HCT116 (cell line): ENCODE data around the gene ENTHD1. TPM values are rescaled to one million over a fixed set of nuclear protein-coding genes. Genes with fewer than 3 reads are reported as not detected.

Experiments
- ATAC-seq: fragments of 200-7000 bp; cut with Tn5 transposase; 2 replicates; pipeline ENCODE4 v1.9.1; 2020; ENCODE audit warnings: mild to moderate bottlenecking, moderate library complexity
- BruUV-seq: library from RNA; stranded (reverse); fragments of 400-500 nt; replicated peaks from 2 replicates; lab custom pipeline; 2021; lab: Mats Ljungman, UMichigan
- CTCF ChIA-PET: fragments of 300-600 bp; sonication (Branson Sonifier 250); formaldehyde crosslinking; loops from one replicate; lab custom pipeline; 2021; ENCODE audit warnings: antibody characterized with exemption; lab: Charles Lee
- POLR2A ChIA-PET: fragments of 300-600, 350-600 bp; sonication (Branson Sonifier 250); formaldehyde crosslinking; loops from one replicate; lab custom pipeline; 2021; ENCODE audit warnings: antibody characterized with exemption; lab: Charles Lee
- RAD21 ChIA-PET, 2 experiments: fragments of 300-600 bp; sonication (Branson Sonifier 250); formaldehyde crosslinking; loops; one replicate each; lab custom pipeline; 2023; ENCODE audit warnings: low total read pairs in 2 of 2; ENCODE audit not compliant: uncharacterized antibody in 2 of 2, unreplicated experiment in 2 of 2, low non-redundant PET in 1 of 2; lab: Charles Lee
- DNase-seq: peaks from one replicate; pipeline ENCODE4 v3.0.0-alpha.2; 2010; ENCODE audit warnings: low read depth, low spot score
- H2AFZ ChIP-seq: fragments of 200-600 bp; shearing (Covaris generic), sonication (generic); 2 replicates; pipeline ENCODE4 v1.6.1; 2017; ENCODE audit warnings: low read depth, mixed run types, mixed read lengths, antibody characterized with exemption, low read length; ENCODE audit not compliant: poor library complexity, severe bottlenecking
- H3K27ac ChIP-seq: 2 replicates; pipeline ENCODE4 v1.5.1; 2012; ENCODE audit warnings: low read depth, low read length
- H3K27me3 ChIP-seq: fragments of 200-600 bp; sonication (generic); 2 replicates; pipeline ENCODE4 v1.6.1; 2016; ENCODE audit warnings: mixed run types, low read length, mixed read lengths; ENCODE audit not compliant: insufficient read depth
- H3K36me3 ChIP-seq, 2 experiments: fragments of 200-500 bp in 1 of 2; fragments of 200-600 bp in 1 of 2; sonication (Bioruptor generic) in 1 of 2; sonication (generic) in 1 of 2; 2 replicates each; pipeline versions ENCODE4 v1.5.1 to v1.6.1; 2014 to 2016; ENCODE audit warnings: low read length in 2 of 2, inconsistent platforms in 1 of 2, mixed read lengths in 1 of 2, mixed run types in 1 of 2; ENCODE audit not compliant: insufficient read depth in 2 of 2, control insufficient read depth in 1 of 2
- H3K4me1 ChIP-seq, 2 experiments: fragments of 200-600 bp in 1 of 2; sonication (generic) in 1 of 2; 2 replicates each; pipeline versions ENCODE4 v1.5.1 to v1.6.1; 2012 to 2017; ENCODE audit warnings: low read length in 2 of 2, inconsistent platforms in 1 of 2, mild to moderate bottlenecking in 1 of 2, mixed read lengths in 1 of 2, mixed run types in 1 of 2, moderate library complexity in 1 of 2; ENCODE audit not compliant: insufficient read depth in 2 of 2, control insufficient read depth in 1 of 2
- H3K4me2 ChIP-seq: fragments of 200-600 bp; sonication (generic); 2 replicates; pipeline ENCODE4 v1.6.1; 2017; ENCODE audit warnings: mixed run types, low read length, mixed read lengths
- H3K4me3 ChIP-seq, 2 experiments: fragments of 200-600 bp in 1 of 2; sonication (generic) in 1 of 2; replicated peaks in 1 of 2; 2 replicates each; pipeline ENCODE4 v1.5.1; 2011 to 2016; ENCODE audit warnings: low read length in 2 of 2, control low read depth in 1 of 2, low read depth in 1 of 2, mild to moderate bottlenecking in 1 of 2, mixed read lengths in 1 of 2, mixed run types in 1 of 2
- H3K79me2 ChIP-seq: fragments of 200-600 bp; sonication (generic); 2 replicates; pipeline ENCODE4 v1.6.1; 2017; ENCODE audit warnings: mild to moderate bottlenecking, mixed run types, low read length, moderate library complexity, mixed read lengths; ENCODE audit not compliant: insufficient read depth
- H3K9ac ChIP-seq: fragments of 200-600 bp; sonication (generic); 2 replicates; pipeline ENCODE4 v1.6.1; 2016; ENCODE audit warnings: low read length, mixed read lengths
- H3K9me2 ChIP-seq: fragments of 200-600 bp; sonication (generic), shearing (Covaris generic); 2 replicates; pipeline ENCODE4 v1.6.1; 2017; ENCODE audit warnings: mixed run types, mild to moderate bottlenecking, moderate library complexity; ENCODE audit not compliant: insufficient read depth
- H3K9me3 ChIP-seq, 2 experiments: fragments of 200-500 bp in 1 of 2; fragments of 200-600 bp in 1 of 2; sonication (Bioruptor generic) in 1 of 2; sonication (generic) in 1 of 2; 2 replicates each; pipeline ENCODE4 v1.6.1; 2014 to 2017; ENCODE audit warnings: low read length in 2 of 2, mixed read lengths in 2 of 2, inconsistent platforms in 1 of 2, low read depth in 1 of 2, mild to moderate bottlenecking in 1 of 2, mixed run types in 1 of 2, moderate library complexity in 1 of 2; ENCODE audit not compliant: control insufficient read depth in 1 of 2, insufficient read depth in 1 of 2
- H4K20me1 ChIP-seq: fragments of 200-600 bp; sonication (generic), shearing (Covaris generic); 2 replicates; pipeline ENCODE4 v1.6.1; 2017; ENCODE audit warnings: mixed run types, mild to moderate bottlenecking, moderate library complexity; ENCODE audit not compliant: insufficient read depth
- CBX3 ChIP-seq: IDR thresholded peaks from 2 replicates; pipeline ENCODE4 v1.6.1; 2012; ENCODE audit warnings: low read depth
- CEBPB ChIP-seq: IDR thresholded peaks from 2 replicates; pipeline ENCODE4 v1.6.1; 2012; ENCODE audit warnings: low read depth
- CTCF ChIP-seq, 3 experiments: fragments of 200-600 bp in 1 of 3; sonication (generic) in 1 of 3; IDR thresholded peaks in 2 of 3; conservative IDR thresholded peaks in 1 of 3; 2 replicates each; pipeline ENCODE4 v1.5.1; 2012 to 2017; ENCODE audit warnings: low read depth in 2 of 3, low read length in 2 of 3, antibody characterized with exemption in 1 of 3, borderline replicate concordance in 1 of 3, control low read depth in 1 of 3, mild to moderate bottlenecking in 1 of 3, mixed read lengths in 1 of 3, mixed run types in 1 of 3, moderate library complexity in 1 of 3; ENCODE audit not compliant: insufficient read depth in 1 of 3
- EGR1 ChIP-seq: IDR thresholded peaks from 2 replicates; pipeline ENCODE4 v1.6.1; 2012; ENCODE audit warnings: low read depth
- ELF1 ChIP-seq: IDR thresholded peaks from 2 replicates; pipeline ENCODE4 v1.6.1; 2012; ENCODE audit warnings: low read depth, borderline replicate concordance
- EZH2 ChIP-seq: fragments of 200-600 bp; sonication (generic); IDR thresholded peaks from 2 replicates; pipeline ENCODE4 v1.6.1; 2017; ENCODE audit warnings: antibody characterized with exemption, mixed run types
- JUND ChIP-seq: IDR thresholded peaks from 2 replicates; pipeline ENCODE4 v1.6.1; 2012
- POLR2AphosphoS5 ChIP-seq: IDR thresholded peaks from 2 replicates; pipeline ENCODE4 v1.6.1; 2011; ENCODE audit warnings: mild to moderate bottlenecking, low read depth, low read length, moderate library complexity
- RAD21 ChIP-seq: IDR thresholded peaks from 2 replicates; pipeline ENCODE4 v1.6.1; 2012; ENCODE audit warnings: low read depth, mild to moderate bottlenecking
- REST ChIP-seq: IDR thresholded peaks from 2 replicates; pipeline ENCODE4 v1.6.1; 2012; ENCODE audit warnings: low read depth
- SIN3A ChIP-seq: IDR thresholded peaks from 2 replicates; pipeline ENCODE4 v1.6.1; 2012; ENCODE audit warnings: low read depth
- SRF ChIP-seq: IDR thresholded peaks from 2 replicates; pipeline ENCODE4 v1.6.1; 2012; ENCODE audit warnings: low read depth
- YY1 ChIP-seq: IDR thresholded peaks from 2 replicates; pipeline ENCODE4 v1.6.1; 2011; ENCODE audit warnings: low read length, low read depth, moderate library complexity, mild to moderate bottlenecking; ENCODE audit not compliant: insufficient replicate concordance; ENCODE audit errors: extremely low read depth
- ZFX ChIP-seq: fragments of 450-650 bp; IDR thresholded peaks from 2 replicates; pipeline ENCODE4 v1.6.1; 2017
- ZNF274 ChIP-seq: fragments of 200-500 bp; sonication (Bioruptor generic); IDR thresholded peaks from 2 replicates; pipeline ENCODE4 v1.6.1; 2014; ENCODE audit warnings: mild to moderate bottlenecking, low read depth, low read length, inconsistent platforms
- intact Hi-C: fragments of 100-400 bp; cut with micrococcal nuclease; formaldehyde crosslinking; loops from 2 replicates; pipeline ENCODE4 v1.10.0; 2022
- total RNA-seq: library from RNA; stranded (reverse); gene quantifications from one replicate; pipeline ENCODE4 v1.2.1, GENCODE V29; 2021; ENCODE audit not compliant: unreplicated experiment
- TF ChIP-seq, protein P1 (sequence below): IDR thresholded peaks from 2 replicates; pipeline ENCODE4 v1.6.1; 2012

The ENTHD1 gene
- total RNA-seq, 1 experiment from 2014 or later, result not detected

- Histone ChIP-seq H3K4me1 (no peaks in the 10 kb centered on the region), H3K9me3 (no peaks in the 10 kb centered on the region), H3K79me2 (no peaks in the 10 kb centered on the region), H3K4me3 (no peak overlapping the region), H2AFZ (no peak overlapping the region), H3K27me3 (peaks cover 71% of the 10 kb centered on the region), H3K9ac (no peak overlapping the region), H3K27ac (no peak overlapping the region), H3K36me3 (no peaks in the 10 kb centered on the region), H4K20me1 (no peaks in the 10 kb centered on the region), H3K9me2 (no peaks in the 10 kb centered on the region), H3K4me2 (no peak overlapping the region)
- TF ChIP-seq CEBPB, result no peak
- TF ChIP-seq, protein P1, sequence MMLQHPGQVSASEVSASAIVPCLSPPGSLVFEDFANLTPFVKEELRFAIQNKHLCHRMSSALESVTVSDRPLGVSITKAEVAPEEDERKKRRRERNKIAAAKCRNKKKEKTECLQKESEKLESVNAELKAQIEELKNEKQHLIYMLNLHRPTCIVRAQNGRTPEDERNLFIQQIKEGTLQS, result no peak
- no peak for TF ChIP-seq POLR2AphosphoS5
- no peak for TF ChIP-seq YY1
- no peak for TF ChIP-seq ELF1
- no peak for TF ChIP-seq EGR1
- TF ChIP-seq SRF, result no peak
- TF ChIP-seq ZNF274, result no peak
- TF ChIP-seq EZH2, result no peak
- no peak for TF ChIP-seq SIN3A
- no peak for TF ChIP-seq REST
- TF ChIP-seq RAD21, result no peak
- no peak for TF ChIP-seq CTCF (IDR thresholded peaks at IDR 0.05 in 2 of 3, conservative IDR thresholded peaks at IDR 0.05 in 1 of 3; ENCODE audit: borderline replicate concordance in 1 of 3, insufficient read depth in 1 of 3, low read depth in 2 of 3, low read length in 2 of 3)
- no peak for TF ChIP-seq ZFX
- no peak for TF ChIP-seq CBX3
- TF ChIP-seq JUND, result no peak
- no TSS peak for BruUV-seq
- ATAC-seq (no peak), DNase-seq (no peak)
- intact Hi-C loops, result no loop called here
- CTCF ChIA-PET, result interaction anchor here (1.0 kb wide), 1 partner anchor 110 kb away, joined by 4 read pairs; no protein-coding TSS in a partner anchor
- POLR2A ChIA-PET, result interaction anchor here (0.6 kb wide), 1 partner anchor 430 kb away, joined by 4 read pairs; no protein-coding TSS in a partner anchor
- RAD21 ChIA-PET, result interaction anchor here in 1 of 2 experiments (0.6 kb wide), 1 partner anchor 98 kb away, joined by 3 read pairs; no protein-coding TSS in a partner anchor
Measured at GRCh38 chr22:39915295-39915726, 21.8 kb upstream of the ENTHD1 start.
